A549 (cell line): ENCODE data around the gene GAS6.

ENCODE experiments used
- CEBPB ChIP-seq, 2 experiments: fragments of >200 bp in 1 of 2; sonication (Bioruptor Twin) in 1 of 2; formaldehyde crosslinking in 1 of 2; IDR thresholded peaks; 2 replicates each; pipeline ENCODE4 v1.6.1; 2012 to 2016
- EHMT2 ChIP-seq: fragments of 200-600 bp; sonication (generic); IDR thresholded peaks from 2 replicates; pipeline ENCODE4 v1.6.1; 2016; ENCODE audit warnings: antibody characterized with exemption, low read depth, mild to moderate bottlenecking, moderate library complexity
- FOSB ChIP-seq: fragments of 250-450 bp; sonication (Bioruptor Pico); IDR thresholded peaks from 2 replicates; pipeline ENCODE4 v1.5.0; 2020; ENCODE audit warnings: mild to moderate bottlenecking, moderate library complexity
- HOXB5 ChIP-seq: fragments of 250-450 bp; sonication (Bioruptor Pico); IDR thresholded peaks from 2 replicates; pipeline ENCODE4 v1.5.0; 2020; ENCODE audit warnings: mild to moderate bottlenecking, moderate library complexity
- NR3C1 ChIP-seq: fragments of >200 bp; sonication (Bioruptor Twin); formaldehyde crosslinking; IDR thresholded peaks from 3 replicates; pipeline ENCODE4 v1.6.1; 2017
- RARB ChIP-seq: fragments of 250-450 bp; sonication (Bioruptor Pico); IDR thresholded peaks from 2 replicates; pipeline ENCODE4 v1.8.0; 2021; ENCODE audit warnings: mild to moderate bottlenecking, moderate library complexity
- RCOR1 ChIP-seq: fragments of 150-350 bp; IDR thresholded peaks from 2 replicates; pipeline ENCODE4 v1.6.1; 2014; ENCODE audit warnings: antibody characterized with exemption, low read length, low read depth
- SMC3 ChIP-seq: fragments of >200 bp; sonication (Bioruptor Twin); formaldehyde crosslinking; IDR thresholded peaks from 3 replicates; pipeline ENCODE4 v1.6.1; 2018; ENCODE audit warnings: inconsistent platforms
- ZC3H11A ChIP-seq: fragments of 450-650 bp; IDR thresholded peaks from 2 replicates; pipeline ENCODE4 v1.6.1; 2014; ENCODE audit warnings: antibody characterized with exemption, mild to moderate bottlenecking
- TF ChIP-seq, protein P1 (sequence below): fragments of 200-600 bp; sonication (generic); IDR thresholded peaks from 2 replicates; pipeline ENCODE4 v1.6.1; 2016; ENCODE audit warnings: antibody characterized with exemption, mild to moderate bottlenecking, moderate library complexity
- TF ChIP-seq, protein P2 (sequence below): fragments of >200 bp; sonication (Bioruptor Twin); formaldehyde crosslinking; IDR thresholded peaks from 3 replicates; pipeline ENCODE4 v1.5.1; 2016
- TF ChIP-seq, protein P3 (sequence below): IDR thresholded peaks from 2 replicates; pipeline ENCODE4 v1.6.1; 2012

DNA sequence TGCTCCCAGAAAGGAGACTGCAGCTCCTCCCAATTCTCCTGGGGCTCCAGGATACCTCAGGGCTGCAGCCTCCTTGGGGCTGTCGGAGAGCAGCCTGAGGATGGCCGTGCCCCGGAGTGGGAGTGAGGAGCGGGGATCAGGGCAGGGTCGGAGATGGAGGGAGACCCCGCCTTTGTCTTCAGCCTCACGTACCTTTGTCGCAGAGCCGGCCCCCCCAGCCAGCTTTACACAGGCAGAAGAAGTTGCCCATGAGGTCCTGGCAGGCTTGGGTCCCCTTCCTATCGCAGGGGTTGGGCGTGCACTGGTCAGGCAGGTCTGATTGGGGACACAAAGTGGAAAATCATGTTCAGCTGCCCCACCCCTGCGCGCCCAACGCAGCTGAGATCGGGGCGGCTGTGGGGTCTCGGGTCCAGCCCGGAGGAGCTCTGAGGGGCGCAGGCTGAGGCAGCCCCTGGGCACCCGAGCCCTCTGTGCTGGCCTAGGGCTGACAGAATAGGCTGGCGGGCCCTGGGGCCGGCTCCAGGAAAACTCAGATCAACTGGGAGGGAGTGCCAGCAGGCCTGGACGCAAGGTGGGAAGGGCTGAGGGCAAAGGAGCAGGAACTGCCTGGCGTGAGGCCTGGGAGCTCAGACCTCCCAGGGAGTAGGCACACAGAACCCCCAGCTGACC, 24.2 kb downstream of the GAS6 start:
- no peak for TF ChIP-seq CEBPB (IDR thresholded peaks at IDR 0.05)
- TF ChIP-seq, protein P1, sequence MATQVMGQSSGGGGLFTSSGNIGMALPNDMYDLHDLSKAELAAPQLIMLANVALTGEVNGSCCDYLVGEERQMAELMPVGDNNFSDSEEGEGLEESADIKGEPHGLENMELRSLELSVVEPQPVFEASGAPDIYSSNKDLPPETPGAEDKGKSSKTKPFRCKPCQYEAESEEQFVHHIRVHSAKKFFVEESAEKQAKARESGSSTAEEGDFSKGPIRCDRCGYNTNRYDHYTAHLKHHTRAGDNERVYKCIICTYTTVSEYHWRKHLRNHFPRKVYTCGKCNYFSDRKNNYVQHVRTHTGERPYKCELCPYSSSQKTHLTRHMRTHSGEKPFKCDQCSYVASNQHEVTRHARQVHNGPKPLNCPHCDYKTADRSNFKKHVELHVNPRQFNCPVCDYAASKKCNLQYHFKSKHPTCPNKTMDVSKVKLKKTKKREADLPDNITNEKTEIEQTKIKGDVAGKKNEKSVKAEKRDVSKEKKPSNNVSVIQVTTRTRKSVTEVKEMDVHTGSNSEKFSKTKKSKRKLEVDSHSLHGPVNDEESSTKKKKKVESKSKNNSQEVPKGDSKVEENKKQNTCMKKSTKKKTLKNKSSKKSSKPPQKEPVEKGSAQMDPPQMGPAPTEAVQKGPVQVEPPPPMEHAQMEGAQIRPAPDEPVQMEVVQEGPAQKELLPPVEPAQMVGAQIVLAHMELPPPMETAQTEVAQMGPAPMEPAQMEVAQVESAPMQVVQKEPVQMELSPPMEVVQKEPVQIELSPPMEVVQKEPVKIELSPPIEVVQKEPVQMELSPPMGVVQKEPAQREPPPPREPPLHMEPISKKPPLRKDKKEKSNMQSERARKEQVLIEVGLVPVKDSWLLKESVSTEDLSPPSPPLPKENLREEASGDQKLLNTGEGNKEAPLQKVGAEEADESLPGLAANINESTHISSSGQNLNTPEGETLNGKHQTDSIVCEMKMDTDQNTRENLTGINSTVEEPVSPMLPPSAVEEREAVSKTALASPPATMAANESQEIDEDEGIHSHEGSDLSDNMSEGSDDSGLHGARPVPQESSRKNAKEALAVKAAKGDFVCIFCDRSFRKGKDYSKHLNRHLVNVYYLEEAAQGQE, result no peak
- TF ChIP-seq, protein P2, sequence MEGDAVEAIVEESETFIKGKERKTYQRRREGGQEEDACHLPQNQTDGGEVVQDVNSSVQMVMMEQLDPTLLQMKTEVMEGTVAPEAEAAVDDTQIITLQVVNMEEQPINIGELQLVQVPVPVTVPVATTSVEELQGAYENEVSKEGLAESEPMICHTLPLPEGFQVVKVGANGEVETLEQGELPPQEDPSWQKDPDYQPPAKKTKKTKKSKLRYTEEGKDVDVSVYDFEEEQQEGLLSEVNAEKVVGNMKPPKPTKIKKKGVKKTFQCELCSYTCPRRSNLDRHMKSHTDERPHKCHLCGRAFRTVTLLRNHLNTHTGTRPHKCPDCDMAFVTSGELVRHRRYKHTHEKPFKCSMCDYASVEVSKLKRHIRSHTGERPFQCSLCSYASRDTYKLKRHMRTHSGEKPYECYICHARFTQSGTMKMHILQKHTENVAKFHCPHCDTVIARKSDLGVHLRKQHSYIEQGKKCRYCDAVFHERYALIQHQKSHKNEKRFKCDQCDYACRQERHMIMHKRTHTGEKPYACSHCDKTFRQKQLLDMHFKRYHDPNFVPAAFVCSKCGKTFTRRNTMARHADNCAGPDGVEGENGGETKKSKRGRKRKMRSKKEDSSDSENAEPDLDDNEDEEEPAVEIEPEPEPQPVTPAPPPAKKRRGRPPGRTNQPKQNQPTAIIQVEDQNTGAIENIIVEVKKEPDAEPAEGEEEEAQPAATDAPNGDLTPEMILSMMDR, result no peak
- no peak for TF ChIP-seq NR3C1
- TF ChIP-seq SMC3, result no peak
- no peak for TF ChIP-seq EHMT2
- no peak for TF ChIP-seq RCOR1
- TF ChIP-seq, protein P3, sequence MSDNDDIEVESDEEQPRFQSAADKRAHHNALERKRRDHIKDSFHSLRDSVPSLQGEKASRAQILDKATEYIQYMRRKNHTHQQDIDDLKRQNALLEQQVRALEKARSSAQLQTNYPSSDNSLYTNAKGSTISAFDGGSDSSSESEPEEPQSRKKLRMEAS, result no peak
- TF ChIP-seq ZC3H11A, result no peak
- TF ChIP-seq RARB (CRISPR knock-in tag), result no peak
- TF ChIP-seq FOSB (CRISPR knock-in tag), result no peak
- no peak for TF ChIP-seq HOXB5 (CRISPR knock-in tag)
